Activated T-cell treated with anti-CD3 and anti-CD28 coated beads, Interleukin-2, amount 50 U/mL, for 4 hours (primary cell): ENCODE measurements around the gene SPIRE1. TPM values are rescaled to one million over a fixed set of nuclear protein-coding genes. Genes with fewer than 3 reads are reported as not detected.
"Not testable (repeated sequence)": the region's sequence is repeated elsewhere in the genome, so short reads cannot be mapped to it uniquely, and the experiment has no call there.

Experiments
- ATAC-seq, 2 donors: fragments of 200-7000 bp; cut with Tn5 transposase; one replicate each; pipeline ENCODE4 v1.10.0; 2021
- DNase-seq: peaks from one replicate; pipeline ENCODE4 v3.0.0-alpha.2; 2020
- H3K27me3 Mint-ChIP-seq: one replicate; pipeline ENCODE4 v1.8.0; 2021; ENCODE audit warnings: low read depth, mixed read lengths
- H3K36me3 Mint-ChIP-seq: one replicate; pipeline ENCODE4 v1.8.0; 2022; ENCODE audit warnings: mixed read lengths; ENCODE audit not compliant: insufficient read depth
- H3K4me1 Mint-ChIP-seq: one replicate; pipeline ENCODE4 v1.8.0; 2021; ENCODE audit warnings: low read depth, mixed read lengths
- H3K4me3 Mint-ChIP-seq: one replicate; pipeline ENCODE4 v1.8.0; 2021; ENCODE audit warnings: mild to moderate bottlenecking, moderate library complexity, mixed read lengths
- H3K9me3 Mint-ChIP-seq: one replicate; pipeline ENCODE4 v1.8.0; 2021; ENCODE audit warnings: mixed read lengths
- total RNA-seq, 3 donors: library from RNA; stranded (reverse); gene quantifications; one replicate each; pipeline ENCODE4 v1.2.1, GENCODE V29; 2021

The SPIRE1 gene
- total RNA-seq, 3 donors from 2014 or later = 2.2 to 4.3 (median 3.2) TPM

DNA sequence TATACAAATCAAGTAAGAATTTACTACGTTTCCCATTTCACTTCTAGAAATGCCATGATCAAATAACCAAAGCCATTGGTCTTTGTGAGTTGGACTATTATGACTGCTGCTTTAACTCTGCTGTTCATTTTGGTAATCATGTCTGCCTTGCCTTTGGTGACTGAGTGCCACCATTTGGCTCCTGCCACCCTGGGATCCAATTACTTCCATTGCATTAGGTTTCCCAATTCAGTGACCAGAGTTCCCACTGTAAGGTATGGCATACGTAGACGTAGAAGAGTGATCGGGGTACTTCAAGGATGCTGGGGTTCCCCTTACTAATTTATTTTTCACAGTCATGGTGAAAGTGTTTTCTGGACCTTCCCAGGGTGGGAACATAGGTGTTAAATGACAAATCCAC lies 90.1 kb downstream of the SPIRE1 start:
- no peak for ATAC-seq
- DNase-seq = no peak
- Mint-ChIP-seq H3K4me3 (no peak overlapping the region), H3K36me3 (no peaks in the 10 kb centered on the region), H3K27me3 (peaks cover 9% of the 10 kb centered on the region), H3K9me3 (no peaks in the 10 kb centered on the region), H3K4me1 (no peaks in the 10 kb centered on the region)

GRCh38 chr18:12564861-12565260 lies 93.0 kb downstream of the SPIRE1 start:
- DNase-seq = no peak
- H3K36me3 Mint-ChIP-seq = no peaks in the 10 kb centered on the region

DNA sequence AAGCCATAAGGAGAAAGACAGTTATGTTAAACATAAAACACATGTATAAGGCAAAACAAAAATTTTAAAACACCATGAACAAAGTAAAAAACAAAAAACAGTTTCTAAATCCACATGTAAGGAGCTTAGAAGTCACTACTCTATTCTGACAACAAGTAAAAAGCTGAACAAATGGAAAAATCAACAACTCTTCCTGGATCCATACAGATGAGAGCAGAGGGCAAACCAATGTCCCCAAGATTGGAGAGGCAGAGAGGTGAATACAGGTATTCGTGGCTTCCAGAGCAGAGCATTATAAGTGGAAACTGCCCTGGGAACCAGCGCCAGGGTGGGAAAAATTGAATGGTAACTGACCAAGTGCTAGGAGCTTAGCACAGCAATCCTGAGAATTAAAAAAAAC lies 93.5 kb downstream of the SPIRE1 start:
- no peaks in the 10 kb centered on the region for H3K36me3 Mint-ChIP-seq
- no peaks in the 10 kb centered on the region for H3K9me3 Mint-ChIP-seq
- H3K4me1 Mint-ChIP-seq = no peaks in the 10 kb centered on the region
- no peak for ATAC-seq
- no peak for DNase-seq
- peaks cover 14% of the 10 kb centered on the region for H3K27me3 Mint-ChIP-seq
- H3K4me3 Mint-ChIP-seq = no peak overlapping the region

More at GRCh38 chr18:12564861-12565260, 93.0 kb downstream of the SPIRE1 start:
- Mint-ChIP-seq H3K9me3 (no peaks in the 10 kb centered on the region), H3K27me3 (peaks cover 14% of the 10 kb centered on the region), H3K4me1 (no peaks in the 10 kb centered on the region), H3K4me3 (no peak overlapping the region)
- ATAC-seq = no peak

DNA sequence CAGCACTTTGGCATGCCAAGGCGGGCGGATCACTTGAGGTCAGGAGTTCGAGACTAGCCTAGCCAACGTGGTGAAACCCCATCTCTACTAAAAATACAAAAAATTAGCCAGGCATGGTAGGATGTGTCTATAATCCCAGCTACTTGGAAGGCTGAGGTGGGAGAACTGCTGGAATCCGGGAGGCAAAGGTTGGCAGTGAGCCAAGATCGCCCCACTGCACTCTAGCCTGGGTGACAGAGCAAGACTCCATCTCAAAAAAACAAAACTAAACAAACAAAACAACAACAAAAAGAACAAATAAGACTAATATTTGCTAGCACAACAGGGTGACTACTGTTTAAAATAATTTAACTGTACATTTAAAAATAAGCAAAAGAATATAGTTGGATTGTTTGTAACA lies 97.3 kb downstream of the SPIRE1 start:
- ATAC-seq, H3K4me3 Mint-ChIP-seq, H3K9me3 Mint-ChIP-seq, H3K36me3 Mint-ChIP-seq, DNase-seq, H3K4me1 Mint-ChIP-seq: not testable (repeated sequence)
- peaks cover 14% of the 10 kb centered on the region for H3K27me3 Mint-ChIP-seq

GRCh38 chr18:12559319-12559718 lies 98.6 kb downstream of the SPIRE1 start:
- no peak for DNase-seq

DNA sequence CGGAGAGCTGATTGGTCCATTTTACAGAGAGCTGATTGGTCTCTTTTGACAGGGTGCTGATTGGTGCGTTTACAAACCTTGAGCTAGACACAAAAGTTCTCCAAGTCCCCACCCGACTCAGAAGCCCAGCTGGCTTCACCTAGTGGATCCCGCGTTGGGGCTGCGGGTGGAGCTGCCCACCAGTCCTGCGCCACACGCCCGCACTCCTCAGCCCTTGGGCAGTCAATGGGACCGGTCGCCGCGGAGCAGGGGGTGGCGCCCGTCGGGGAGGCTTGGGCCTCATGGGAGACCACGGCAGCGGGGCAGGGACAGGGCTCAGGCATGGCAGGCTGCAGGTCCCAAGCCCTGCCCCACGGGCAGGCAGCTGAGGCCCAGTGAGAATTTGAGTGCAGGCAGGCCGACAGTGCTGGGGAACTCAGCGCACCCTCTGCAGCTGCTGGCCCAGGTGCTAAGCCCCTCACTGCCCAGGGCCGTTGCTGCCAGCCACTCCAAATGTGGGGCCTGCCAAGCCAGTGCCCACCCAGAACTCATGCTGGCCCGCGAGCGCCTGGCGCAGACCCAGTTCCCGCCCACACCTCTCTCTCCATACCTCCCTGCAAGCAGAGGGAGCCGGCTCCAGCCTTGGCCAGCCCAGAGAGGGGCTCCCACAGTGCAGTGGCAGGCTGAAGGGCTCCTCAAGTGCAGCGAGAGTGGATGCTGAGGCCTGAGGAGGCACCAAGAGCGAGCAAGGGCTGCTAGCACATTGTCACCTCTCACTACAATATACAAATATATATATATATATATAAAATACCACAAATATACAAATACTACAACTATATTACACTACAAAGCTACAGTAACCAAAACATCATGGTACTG lies 100.7 kb downstream of the SPIRE1 start:
- Mint-ChIP-seq H3K4me1 (no peaks in the 10 kb centered on the region), H3K27me3 (peaks cover 5% of the 10 kb centered on the region), H3K36me3 (no peaks in the 10 kb centered on the region), H3K9me3 (peaks cover 15% of the 10 kb centered on the region), H3K4me3 (no peak overlapping the region)
- no peak for DNase-seq
- ATAC-seq = no peak

More at GRCh38 chr18:12559319-12559718, 98.6 kb downstream of the SPIRE1 start:
- H3K9me3 Mint-ChIP-seq = peaks cover 14% of the 10 kb centered on the region
- H3K36me3 Mint-ChIP-seq = no peaks in the 10 kb centered on the region
- ATAC-seq = no peak
- H3K4me3 Mint-ChIP-seq = no peak overlapping the region
- peaks cover 9% of the 10 kb centered on the region for H3K27me3 Mint-ChIP-seq
- H3K4me1 Mint-ChIP-seq = no peaks in the 10 kb centered on the region

DNA sequence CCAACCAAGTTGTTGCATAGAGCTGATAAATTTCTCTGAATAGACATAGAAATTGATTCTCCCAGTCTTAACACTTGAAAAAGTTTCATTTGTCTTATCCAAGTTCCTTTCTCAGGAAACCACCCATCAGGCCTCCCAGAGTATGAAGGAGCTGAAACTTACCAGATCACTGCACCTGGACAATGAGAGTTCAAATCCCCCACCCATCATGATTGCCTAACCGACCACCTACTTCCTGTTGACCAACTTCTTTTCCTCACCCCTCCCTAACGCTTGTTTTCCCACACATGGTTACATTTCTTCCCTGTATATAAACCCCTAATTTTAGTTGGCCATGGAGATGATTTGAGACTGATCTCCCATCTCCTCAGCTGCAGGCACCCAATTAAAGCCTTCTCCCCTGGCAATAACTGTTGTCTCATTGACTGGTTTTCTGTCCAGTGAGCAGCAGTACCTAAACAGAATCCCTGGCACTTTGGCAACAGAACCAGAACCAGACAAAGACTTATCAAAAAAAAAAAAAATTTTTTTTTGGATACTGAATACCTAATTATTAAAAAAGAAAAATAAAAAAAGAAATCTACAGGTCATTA lies 103.0 kb downstream of the SPIRE1 start:
- DNase-seq (no peak), ATAC-seq (no peak)
- Mint-ChIP-seq H3K27me3 (peaks cover 4% of the 10 kb centered on the region), H3K4me1 (no peaks in the 10 kb centered on the region), H3K4me3 (no peak overlapping the region), H3K36me3 (no peaks in the 10 kb centered on the region), H3K9me3 (peaks cover 15% of the 10 kb centered on the region)

DNA sequence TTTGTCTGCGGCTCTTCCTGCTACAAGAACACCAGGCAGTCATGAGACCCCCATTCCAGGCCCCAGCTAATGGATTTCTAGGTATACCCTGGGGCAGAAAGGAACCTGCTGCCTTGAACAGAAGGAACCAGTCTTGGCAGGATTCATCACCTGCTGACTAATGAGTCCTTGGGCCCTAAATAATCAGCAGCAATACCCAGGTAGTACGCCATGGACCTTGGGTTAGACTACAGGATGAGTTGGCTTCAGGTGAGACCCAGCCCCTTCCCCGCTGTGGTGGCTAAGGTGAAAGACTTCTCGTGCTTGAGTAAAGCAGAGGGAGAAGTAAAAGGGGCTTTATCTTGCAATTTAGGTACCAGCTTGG lies 105.0 kb downstream of the SPIRE1 start:
- no peaks in the 10 kb centered on the region for H3K36me3 Mint-ChIP-seq
- peaks cover 15% of the 10 kb centered on the region for H3K9me3 Mint-ChIP-seq
- H3K27me3 Mint-ChIP-seq = peaks cover 4% of the 10 kb centered on the region
- ATAC-seq (no peak), DNase-seq (no peak)
- H3K4me3 Mint-ChIP-seq = no peak overlapping the region
- H3K4me1 Mint-ChIP-seq = no peaks in the 10 kb centered on the region

DNA sequence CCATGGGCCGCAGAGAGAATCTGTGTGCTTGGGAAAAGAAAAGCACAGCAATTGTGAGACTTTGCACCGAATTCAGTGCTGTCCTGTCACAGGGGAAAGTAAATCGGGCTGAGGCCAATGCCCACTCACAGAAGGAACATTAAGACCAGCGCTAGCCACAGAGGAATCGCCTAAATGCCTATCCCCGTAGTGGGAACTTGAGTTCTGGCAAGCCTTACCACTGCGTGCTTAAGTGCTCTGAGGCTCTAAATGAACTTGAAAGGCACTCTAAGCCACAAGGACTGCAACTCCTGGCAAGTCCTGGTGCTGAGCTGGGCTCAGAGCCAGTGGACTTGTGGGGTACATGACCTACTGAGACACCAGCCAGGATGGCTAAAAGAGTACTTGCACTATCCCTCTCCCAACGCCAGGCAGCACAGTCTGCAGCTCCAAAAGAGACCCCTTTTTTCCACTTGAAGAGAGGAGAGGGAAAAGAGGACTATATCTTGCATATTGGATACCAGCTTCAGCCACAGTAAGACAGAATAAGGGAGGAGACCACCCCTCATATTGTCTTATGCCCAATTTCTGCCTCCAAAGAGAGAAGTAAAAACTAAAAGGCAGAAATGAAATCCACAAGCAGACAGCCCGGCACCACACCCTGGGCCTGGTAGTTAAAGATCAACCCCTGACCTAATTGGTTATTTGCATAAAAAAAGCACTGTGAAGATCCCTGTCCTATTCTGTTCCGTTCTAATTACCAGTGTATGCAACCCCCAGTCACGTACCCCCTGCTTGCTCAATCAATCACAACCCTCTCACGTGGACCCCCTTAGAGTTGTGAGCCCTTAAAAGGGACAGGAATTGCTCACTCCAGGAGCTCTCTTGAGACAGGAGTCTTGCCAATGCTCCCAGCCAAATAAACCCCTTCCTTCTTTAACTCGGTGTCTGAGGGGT lies 105.7 kb downstream of the SPIRE1 start:
- H3K4me3 Mint-ChIP-seq, H3K4me1 Mint-ChIP-seq, H3K27me3 Mint-ChIP-seq, DNase-seq, H3K36me3 Mint-ChIP-seq, ATAC-seq: not testable (repeated sequence)
- peaks cover 15% of the 10 kb centered on the region for H3K9me3 Mint-ChIP-seq

DNA sequence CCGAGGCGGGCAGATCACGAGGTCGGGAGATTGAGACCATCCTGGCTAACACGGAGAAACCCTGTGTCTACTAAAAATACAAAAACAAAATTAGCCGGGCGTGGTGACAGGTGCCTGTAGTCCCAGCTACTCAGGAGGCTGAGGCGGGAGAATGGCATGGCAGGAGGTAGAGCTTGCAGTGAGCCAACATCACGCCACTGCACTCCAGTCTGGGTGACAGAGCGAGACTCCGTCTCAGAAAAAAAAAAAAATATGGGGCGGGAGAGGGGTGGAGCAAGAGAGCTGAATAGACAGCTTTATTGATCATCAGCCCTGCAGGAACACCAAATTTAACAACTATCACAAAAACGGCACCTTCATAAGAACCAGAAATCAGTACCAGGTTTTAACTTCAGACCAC lies 106.4 kb downstream of the SPIRE1 start:
- not testable (repeated sequence) for ATAC-seq, H3K27me3 Mint-ChIP-seq, H3K4me1 Mint-ChIP-seq, DNase-seq, H3K36me3 Mint-ChIP-seq, H3K4me3 Mint-ChIP-seq
- H3K9me3 Mint-ChIP-seq = peaks cover 15% of the 10 kb centered on the region

GRCh38 chr18:12543697-12544096 lies 114.2 kb downstream of the SPIRE1 start:
- H3K4me1 Mint-ChIP-seq = peaks cover 2% of the 10 kb centered on the region
- peaks cover 4% of the 10 kb centered on the region for H3K27me3 Mint-ChIP-seq
- no peak overlapping the region for H3K4me3 Mint-ChIP-seq
- peaks cover 19% of the 10 kb centered on the region for H3K9me3 Mint-ChIP-seq
- ATAC-seq = no peak
- DNase-seq = no peak
- no peaks in the 10 kb centered on the region for H3K36me3 Mint-ChIP-seq

DNA sequence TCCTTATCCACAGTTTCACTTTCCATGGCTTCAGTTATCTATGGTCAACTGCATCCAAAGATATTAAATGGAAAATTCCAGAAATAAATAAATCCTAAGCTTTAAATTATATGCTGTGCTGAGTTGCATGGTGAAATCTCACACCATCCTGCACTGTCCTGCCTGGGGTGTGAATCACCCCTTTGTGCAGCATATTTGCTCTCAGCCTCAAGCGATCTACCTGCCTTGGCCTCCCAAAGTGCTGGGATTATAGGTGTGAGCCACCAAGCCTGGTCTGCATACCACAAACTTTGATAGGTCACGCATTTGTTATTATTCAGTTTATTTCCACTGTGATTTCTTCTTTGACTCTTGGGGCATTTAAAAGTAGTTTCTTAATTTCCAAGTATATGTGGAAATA lies 117.2 kb downstream of the SPIRE1 start:
- Mint-ChIP-seq H3K27me3 (no peaks in the 10 kb centered on the region), H3K4me3 (no peak overlapping the region), H3K4me1 (peaks cover 2% of the 10 kb centered on the region), H3K36me3 (no peaks in the 10 kb centered on the region), H3K9me3 (peaks cover 20% of the 10 kb centered on the region)
- ATAC-seq (no peak), DNase-seq (no peak)

- not testable (repeated sequence) for H3K27me3 Mint-ChIP-seq, H3K4me3 Mint-ChIP-seq, H3K4me1 Mint-ChIP-seq, DNase-seq, ATAC-seq, H3K36me3 Mint-ChIP-seq
- H3K9me3 Mint-ChIP-seq = peaks cover 20% of the 10 kb centered on the region
Observed at GRCh38 chr18:12539158-12539557, 118.7 kb downstream of the SPIRE1 start.

DNA sequence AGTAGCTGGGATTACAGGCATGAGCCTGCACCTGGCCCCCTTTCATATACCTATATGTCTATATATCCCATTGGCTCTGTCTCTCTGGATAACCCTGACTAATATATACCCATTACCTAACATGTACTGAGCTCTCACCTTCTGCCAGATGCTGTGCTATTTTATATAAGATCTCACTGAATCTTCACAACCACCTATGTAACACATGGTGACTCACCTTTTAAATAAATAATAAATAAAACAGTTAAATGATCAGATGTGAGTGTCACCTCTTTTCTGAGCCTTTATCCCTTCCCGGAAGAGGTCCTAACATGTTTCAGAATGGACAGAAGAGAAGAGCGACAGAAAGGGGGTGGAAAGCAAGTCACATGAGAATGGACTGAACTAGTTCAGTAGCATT lies 123.1 kb downstream of the SPIRE1 start:
- Mint-ChIP-seq H3K4me3 (no peak overlapping the region), H3K9me3 (peaks cover 9% of the 10 kb centered on the region), H3K4me1 (no peaks in the 10 kb centered on the region), H3K36me3 (no peaks in the 10 kb centered on the region), H3K27me3 (no peaks in the 10 kb centered on the region)
- DNase-seq (no peak), ATAC-seq (no peak)
